22Rv1 (cell line): ENCODE data around the gene ABCA6.

Experiments used
- CTCF ChIP-seq: fragments of 450-650 bp; IDR thresholded peaks from 2 replicates; pipeline ENCODE4 v1.5.1; 2017; ENCODE audit warnings: mild to moderate bottlenecking
- ZFX ChIP-seq: fragments of 450-650 bp; IDR thresholded peaks from 2 replicates; pipeline ENCODE4 v1.6.1; 2017; ENCODE audit warnings: antibody characterized with exemption, borderline replicate concordance

DNA sequence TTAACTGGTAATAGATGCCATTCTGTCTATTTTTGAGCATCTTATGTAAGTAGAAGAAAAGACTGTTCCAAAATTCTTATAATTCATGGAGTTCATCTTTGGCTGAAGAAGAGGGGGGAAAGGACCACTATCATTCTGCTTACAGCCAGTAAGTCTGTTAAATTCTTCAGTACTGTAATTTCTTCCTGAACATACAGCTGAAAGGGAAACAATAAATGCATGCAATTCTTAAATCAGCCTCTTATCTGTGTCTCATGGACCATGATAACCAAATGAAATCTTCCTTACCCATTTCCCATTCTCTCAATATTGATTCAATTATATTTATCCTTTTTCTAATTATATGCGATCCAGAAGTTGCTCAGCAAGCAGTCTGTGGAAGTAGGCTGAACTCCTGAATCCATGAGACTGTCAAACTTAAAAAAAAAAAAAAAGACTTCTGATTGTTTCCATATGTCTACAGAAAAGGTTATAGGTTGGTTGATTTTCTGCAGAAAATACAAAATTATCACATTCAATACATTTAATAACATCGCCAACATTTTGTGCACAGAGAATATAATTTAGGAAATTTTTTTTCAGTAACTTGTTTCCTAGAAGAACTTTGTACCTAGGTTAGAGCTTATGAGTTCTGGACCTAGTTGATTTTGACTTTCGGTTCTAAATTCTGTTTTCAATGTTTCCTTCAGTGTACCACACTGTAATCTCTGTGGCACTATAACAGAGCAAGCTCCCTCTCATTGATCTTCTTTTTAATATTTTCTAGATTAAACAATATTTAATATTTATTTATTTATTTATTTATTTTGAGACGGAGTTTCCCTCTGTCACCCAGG lies 79.8 kb downstream of the ABCA6 start:
- TF ChIP-seq CTCF (no peak), ZFX (no peak)
